ENCODE data around the gene IL5.

DNA sequence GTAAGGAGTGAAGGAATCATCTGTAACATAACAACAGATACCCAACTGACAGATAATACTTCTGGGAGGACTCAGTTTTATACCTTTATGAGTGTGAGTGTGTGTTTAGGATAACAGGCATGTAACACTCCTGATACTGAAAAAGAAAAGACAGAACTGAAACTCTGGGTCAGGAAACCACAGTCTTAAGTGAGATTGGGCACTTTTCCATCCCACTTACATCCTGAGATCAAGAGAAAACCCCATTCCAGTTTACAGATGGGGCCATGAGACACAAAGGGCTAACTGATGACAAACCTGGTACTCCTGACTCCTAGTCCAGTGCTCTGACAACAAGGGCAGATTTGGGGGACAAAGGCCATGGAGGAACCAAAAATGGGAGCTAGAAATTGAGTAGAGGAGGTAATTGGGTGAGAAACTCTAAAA, 18.0 kb downstream of the IL5 start:
- TF ChIP-seq, protein P1, sequence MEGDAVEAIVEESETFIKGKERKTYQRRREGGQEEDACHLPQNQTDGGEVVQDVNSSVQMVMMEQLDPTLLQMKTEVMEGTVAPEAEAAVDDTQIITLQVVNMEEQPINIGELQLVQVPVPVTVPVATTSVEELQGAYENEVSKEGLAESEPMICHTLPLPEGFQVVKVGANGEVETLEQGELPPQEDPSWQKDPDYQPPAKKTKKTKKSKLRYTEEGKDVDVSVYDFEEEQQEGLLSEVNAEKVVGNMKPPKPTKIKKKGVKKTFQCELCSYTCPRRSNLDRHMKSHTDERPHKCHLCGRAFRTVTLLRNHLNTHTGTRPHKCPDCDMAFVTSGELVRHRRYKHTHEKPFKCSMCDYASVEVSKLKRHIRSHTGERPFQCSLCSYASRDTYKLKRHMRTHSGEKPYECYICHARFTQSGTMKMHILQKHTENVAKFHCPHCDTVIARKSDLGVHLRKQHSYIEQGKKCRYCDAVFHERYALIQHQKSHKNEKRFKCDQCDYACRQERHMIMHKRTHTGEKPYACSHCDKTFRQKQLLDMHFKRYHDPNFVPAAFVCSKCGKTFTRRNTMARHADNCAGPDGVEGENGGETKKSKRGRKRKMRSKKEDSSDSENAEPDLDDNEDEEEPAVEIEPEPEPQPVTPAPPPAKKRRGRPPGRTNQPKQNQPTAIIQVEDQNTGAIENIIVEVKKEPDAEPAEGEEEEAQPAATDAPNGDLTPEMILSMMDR (IDR thresholded peaks at IDR 0.05; ENCODE audit: low read depth, low read length, missing input control), result no peak
- TF ChIP-seq, protein P2, sequence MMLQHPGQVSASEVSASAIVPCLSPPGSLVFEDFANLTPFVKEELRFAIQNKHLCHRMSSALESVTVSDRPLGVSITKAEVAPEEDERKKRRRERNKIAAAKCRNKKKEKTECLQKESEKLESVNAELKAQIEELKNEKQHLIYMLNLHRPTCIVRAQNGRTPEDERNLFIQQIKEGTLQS (IDR thresholded peaks at IDR 0.05), result no peak
- TF ChIP-seq TAF1 (conservative IDR thresholded peaks at IDR 0.05) (no peak), RAD21 (IDR thresholded peaks at IDR 0.05) (no peak), YY1 (IDR thresholded peaks at IDR 0.05) (no peak)
